GM21367 (cell line): ENCODE results near the gene DDRGK1.

Experiments
- ATAC-seq: cut with Tn5 transposase; IDR thresholded peaks from one replicate; pipeline ENCODE4 v1.9.1; 2021; ENCODE audit not compliant: unreplicated experiment

The DDRGK1 gene

GRCh38 chr20:3204124-3204794 is at the start of gene DDRGK1:
DDRGK1 (minus strand) TSS chr20:3204682; CDS start chr20:3204627, 55 bp downstream.
- ATAC-seq: peak; percentile 73

- no peak for ATAC-seq
Measured at GRCh38 chr20:3251806-3252205, 47.3 kb upstream of the DDRGK1 start.

- ATAC-seq: no peak
Measured at GRCh38 chr20:3250091-3250504, 45.6 kb upstream of the DDRGK1 start.

GRCh38 chr20:3248993-3249347 is 44.5 kb upstream of the DDRGK1 start:
- no peak for ATAC-seq

GRCh38 chr20:3248167-3248992 is 43.9 kb upstream of the DDRGK1 start:
- ATAC-seq: no peak

GRCh38 chr20:3247638-3248037 is 43.2 kb upstream of the DDRGK1 start:
- ATAC-seq: no peak

- ATAC-seq: no peak
Measured at GRCh38 chr20:3246682-3247081, 42.2 kb upstream of the DDRGK1 start.

GRCh38 chr20:3245711-3246110 is 41.2 kb upstream of the DDRGK1 start:
- ATAC-seq: no peak

- ATAC-seq: no peak
Measured at GRCh38 chr20:3245156-3245555, 40.7 kb upstream of the DDRGK1 start.

- no peak for ATAC-seq
Measured at GRCh38 chr20:3244613-3245012, 40.1 kb upstream of the DDRGK1 start.

GRCh38 chr20:3243718-3244358 is 39.4 kb upstream of the DDRGK1 start:
- no peak for ATAC-seq

- no peak for ATAC-seq
Measured at GRCh38 chr20:3242172-3242692, 37.8 kb upstream of the DDRGK1 start.

- ATAC-seq: no peak
Measured at GRCh38 chr20:3240776-3241363, 36.4 kb upstream of the DDRGK1 start.

- no peak for ATAC-seq
Measured at GRCh38 chr20:3239867-3240775, 35.6 kb upstream of the DDRGK1 start.

GRCh38 chr20:3239026-3239866 is 34.8 kb upstream of the DDRGK1 start, which contains the start of gene SLC4A11:
SLC4A11 (minus strand) TSS chr20:3239190; CDS start chr20:3239137, 53 bp downstream.
- peak; percentile 54 for ATAC-seq

GRCh38 chr20:3238616-3239025 is 34.1 kb upstream of the DDRGK1 start:
- no peak for ATAC-seq

GRCh38 chr20:3237958-3238615 is 33.6 kb upstream of the DDRGK1 start:
- ATAC-seq: no peak

GRCh38 chr20:3237011-3237957 is 32.8 kb upstream of the DDRGK1 start:
- ATAC-seq: no peak
